ENCODE results near the gene PKD1L1. TPM values are rescaled to one million over a fixed set of nuclear protein-coding genes. Genes with fewer than 3 reads are reported as not detected.

Gene PKD1L1
- total RNA-seq, 1 experiment from 2014 or later = 0.17 TPM

DNA sequence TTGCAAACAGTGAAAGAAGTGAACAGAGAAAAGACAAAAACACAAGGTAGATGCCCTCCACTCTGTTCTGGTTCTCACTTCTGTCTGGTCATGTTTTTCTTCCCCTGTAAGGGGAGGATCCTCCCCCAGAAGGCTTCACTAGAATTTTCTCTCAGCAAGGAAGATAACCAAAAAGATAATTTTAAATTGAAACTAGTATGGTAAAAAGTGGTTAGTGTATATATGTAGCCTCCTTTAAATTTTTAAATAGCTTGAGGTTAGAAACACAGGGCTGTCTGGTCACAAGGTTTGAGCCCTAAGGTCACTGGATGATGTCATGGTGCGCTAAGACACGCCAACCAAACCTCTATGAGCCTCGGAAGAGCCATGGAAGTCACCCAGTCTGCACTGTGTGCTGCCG, 5.6 kb upstream of the PKD1L1 start:
- no peak overlapping the region for H2BK20ac ChIP-seq (ENCODE audit: low read depth, low read length, poor library complexity, severe bottlenecking)
- peak; percentile 2 for DNase-seq
- Mint-ChIP-seq H3K36me3 (ENCODE audit: insufficient read depth in 1 of 3, low read depth in 3 of 3) (peaks cover 15 to 35% (median 31%) of the 10 kb centered on the region in 3 experiments), H3K9me3 (peaks cover 6 to 8% of the 10 kb centered on the region in 2 experiments; a peak in 2 of 5 replicates), H3K27me3 (ENCODE audit: low read depth) (no peaks in the 10 kb centered on the region), H3K27ac (peak overlapping the region in 1 of 3 experiments; percentile 6; a peak in 1 of 7 replicates), H3K4me1 (peaks cover 34 to 36% of the 10 kb centered on the region in 2 experiments), H3K4me3 (no peak overlapping the region)
- no peak overlapping the region for H3K14ac ChIP-seq (ENCODE audit: insufficient read depth, low read length)
- no peaks in the 10 kb centered on the region for H3K9me3 ChIP-seq (ENCODE audit: control insufficient read depth, low read depth, low read length)
- no peaks in the 10 kb centered on the region for H3K79me1 ChIP-seq (ENCODE audit: insufficient read depth, low read depth, low read length, poor library complexity, severe bottlenecking)
- no peak overlapping the region for H3K27ac ChIP-seq (ENCODE audit: insufficient read length, low read depth, low read length)
- H4K91ac ChIP-seq (ENCODE audit: insufficient read length, low read depth, low read length) = no peak overlapping the region
- H4K5ac ChIP-seq (ENCODE audit: insufficient read length, low read depth, low read length) = no peak overlapping the region
- no peak overlapping the region for H3K56ac ChIP-seq (ENCODE audit: insufficient read length, low read depth, low read length)
- H3T11ph ChIP-seq (ENCODE audit: low read length) = no peak overlapping the region
- no peak overlapping the region for H4K8ac ChIP-seq (replicated peaks; ENCODE audit: insufficient read length, low read depth, low read length)
- H3K18ac ChIP-seq (ENCODE audit: insufficient read length, low read depth, low read length) = no peak overlapping the region
- no peak overlapping the region for H3K23ac ChIP-seq (ENCODE audit: insufficient read length, low read depth, low read length)
- H2BK120ac ChIP-seq (ENCODE audit: low read depth, low read length, poor library complexity, severe bottlenecking) = no peak overlapping the region
- no peak overlapping the region for H3K4ac ChIP-seq (ENCODE audit: low read depth, low read length)
- H3K4me1 ChIP-seq (ENCODE audit: insufficient read depth, low read length) = peaks cover 3% of the 10 kb centered on the region; the same call in 1 of the 2 replicates
- no peak overlapping the region for H2BK15ac ChIP-seq (ENCODE audit: low read depth, low read length)
- H2BK12ac ChIP-seq (ENCODE audit: insufficient read length, low read depth, low read length) = no peak overlapping the region
- no peak overlapping the region for H2BK5ac ChIP-seq (ENCODE audit: insufficient read length, low read length)
- H3K79me2 ChIP-seq (ENCODE audit: insufficient read depth, low read length) = no peaks in the 10 kb centered on the region
- no peaks in the 10 kb centered on the region for H3K27me3 ChIP-seq (ENCODE audit: insufficient read depth, low read length)
- H3K9ac ChIP-seq (ENCODE audit: extremely low read depth, insufficient read length, low read length) = no peak overlapping the region
- no peaks in the 10 kb centered on the region for H3K23me2 ChIP-seq (ENCODE audit: insufficient read length, low read depth, low read length, poor library complexity, severe bottlenecking)
- no peak overlapping the region for H2AFZ ChIP-seq (ENCODE audit: low read length)
- TF ChIP-seq CTCF (conservative IDR thresholded peaks at IDR 0.05) = no peak
- no peak overlapping the region for H2AK5ac ChIP-seq (ENCODE audit: insufficient read length, low read length)
- H4K20me1 ChIP-seq (ENCODE audit: control insufficient read depth, insufficient read depth, insufficient read length) = no peaks in the 10 kb centered on the region
- no CpG with 5 or more reads among the region's 4 CpGs for WGBS (ENCODE audit: extremely low coverage, insufficient read length, low lambda C conversion rate)
- no peak overlapping the region for H3K4me2 ChIP-seq (ENCODE audit: insufficient read depth, insufficient read length, low read length)
